Measurements from ENCODE around the gene JHY. TPM values are rescaled to one million over a fixed set of nuclear protein-coding genes. Genes with fewer than 3 reads are reported as not detected.
A peak's percentile ranks its signal among the peaks of the same experiment; 100 is the strongest.

The JHY gene
- total and polyA plus RNA-seq, 2 of the 8 experiments (the other 6 are each of a cell fraction or from before 2014, with no cell fraction given) = 0.29 to 0.91 TPM

- Histone ChIP-seq H3K14ac (ENCODE audit: insufficient read length) (no peak within 1 kb of the TSS), H3K4me1 (replicated peaks in 1 of 4; ENCODE audit: control insufficient read depth in 3 of 4, insufficient read depth in 4 of 4, low read length in 3 of 4) (peaks cover 0 to 26% (median 16%) of the 10 kb centered on the region in 4 experiments; a peak in 6 of 7 replicates), H3K27me3 (replicated peaks in 1 of 4; ENCODE audit: control insufficient read depth in 3 of 4, extremely low read depth in 1 of 4, insufficient read depth in 3 of 4, low read length in 3 of 4) (peaks cover 73 to 99% (median 90%) of the 10 kb centered on the region in 4 experiments), H2AFZ (ENCODE audit: low read length) (no peak within 1 kb of the TSS), H3K9me3 (ENCODE audit: insufficient read depth in 2 of 2, low read depth in 1 of 2, low read length in 1 of 2) (no peaks in the 10 kb centered on the region), H2AK5ac (ENCODE audit: low read depth, low read length) (no peak within 1 kb of the TSS), H4K8ac (ENCODE audit: extremely low read depth, insufficient read depth, low read length) (no peak within 1 kb of the TSS), H3K4me3 (ENCODE audit: extremely low read depth in 1 of 4, insufficient read depth in 2 of 4, low read depth in 3 of 4, low read length in 4 of 4) (peak within 1 kb of the TSS in 2 of 4 experiments; percentile 17 to 37; a peak in 3 of 8 replicates), H2BK120ac (replicated peaks; ENCODE audit: low read depth, low read length) (no peak within 1 kb of the TSS), H4K91ac (replicated peaks; ENCODE audit: insufficient read length, low read length) (no peak within 1 kb of the TSS), H3K18ac (ENCODE audit: extremely low read depth, low read length) (no peak within 1 kb of the TSS; the same call in 1 of the 2 replicates), H2BK5ac (ENCODE audit: low read depth, low read length) (no peak within 1 kb of the TSS), H3K23ac (ENCODE audit: insufficient read length) (no peak within 1 kb of the TSS), H3K79me1 (ENCODE audit: low read depth, low read length) (no peaks in the 10 kb centered on the region), H3K36me3 (ENCODE audit: control insufficient read depth in 2 of 4, insufficient read depth in 4 of 4, low read length in 3 of 4) (peaks cover 0 to 8% (median 0%) of the 10 kb centered on the region in 4 experiments; a peak in 3 of 8 replicates), H3K23me2 (ENCODE audit: low read depth, low read length) (peaks cover 19% of the 10 kb centered on the region; the same call in 1 of the 2 replicates), H3K9ac (replicated peaks in 1 of 4; ENCODE audit: extremely low read depth in 1 of 4, low read depth in 3 of 4, low read length in 3 of 4) (no peak within 1 kb of the TSS), H2BK15ac (ENCODE audit: low read length) (0 out of 2 replicates have a peak within 1 kb of the TSS, but pooled peaks have one; percentile 16), H3K4ac (replicated peaks; ENCODE audit: insufficient read length, low read depth, low read length) (no peak within 1 kb of the TSS), H3K4me2 (ENCODE audit: insufficient read depth in 1 of 2, low read depth in 2 of 2, low read length in 2 of 2) (peak within 1 kb of the TSS; percentile 67 to 89), H3K56ac (replicated peaks; ENCODE audit: insufficient read length, low read depth, low read length) (no peak within 1 kb of the TSS), H4K20me1 (replicated peaks in 1 of 2; ENCODE audit: control insufficient read depth in 1 of 2, insufficient read depth in 2 of 2, low read length in 2 of 2) (peaks cover 4 to 21% of the 10 kb centered on the region in 2 experiments), H2BK12ac (ENCODE audit: low read depth, low read length) (no peak within 1 kb of the TSS), H3K79me2 (ENCODE audit: control insufficient read depth in 1 of 2, insufficient read depth in 2 of 2, low read length in 2 of 2) (no peaks in the 10 kb centered on the region), H2BK20ac (ENCODE audit: low read length) (no peak within 1 kb of the TSS), H3K27ac (ENCODE audit: low read depth, low read length) (no peak within 1 kb of the TSS), H4K5ac (ENCODE audit: insufficient read length, low read depth, low read length) (no peak within 1 kb of the TSS)
- DNase-seq (ENCODE audit: low read depth in 1 of 2, low spot score in 2 of 2) (peak; percentile 78 to 91), FAIRE-seq (no peak)
- ChIA-PET POLR2A (ENCODE audit: partially characterized antibody) (interaction anchor here (0.9 kb wide), 1 partner anchor 75 kb away, joined by 5 read pairs; no protein-coding TSS in a partner anchor), CTCF (ENCODE audit: partially characterized antibody) (interaction anchor here (0.8 to 2.4 kb wide), 5 partner anchors 21 to 73 kb away, joined by 3 to 9 read pairs (median 3); no protein-coding TSS in a partner anchor)
- WGBS, 2 experiments (ENCODE audit: extremely low coverage in 1 of 2, insufficient coverage in 1 of 2, insufficient read length in 1 of 2, insufficient replicate concordance in 2 of 2, low coverage in 1 of 2, low lambda C conversion rate in 2 of 2, missing lambda C conversion rate in 1 of 2) = 12% methylated on average over 34 of the region's 35 CpGs; no CpG with 5 or more reads in 1 of the 2 experiments
- TF ChIP-seq SP1 (IDR thresholded peaks at IDR 0.05; ENCODE audit: low read depth, low read length) (peak; percentile 47; the same call in 1 of the 2 replicates), POLR2AphosphoS5 (IDR thresholded peaks at IDR 0.05; ENCODE audit: low read depth, low read length) (no peak), CREB1 (IDR thresholded peaks at IDR 0.05) (peak; percentile 53), ATF2 (IDR thresholded peaks at IDR 0.05; ENCODE audit: low read length) (no peak), TAF1 (IDR thresholded peaks at IDR 0.05; ENCODE audit: low read depth, low read length) (0 out of 2 replicates have a peak, but pooled peaks have one; percentile 21), MAFK (IDR thresholded peaks at IDR 0.05; ENCODE audit: low read depth, low read length) (peak; percentile 57; the same call in 1 of the 2 replicates), SIN3A (conservative IDR thresholded peaks at IDR 0.05 in 1 of 2, IDR thresholded peaks at IDR 0.05 in 1 of 2; ENCODE audit: low read depth in 1 of 2, low read length in 2 of 2) (peak; percentile 87 to 89; a peak in 3 of 4 replicates), BACH1 (IDR thresholded peaks at IDR 0.05; ENCODE audit: low read length) (peak; percentile 49), CHD1 (IDR thresholded peaks at IDR 0.05; ENCODE audit: low read depth, low read length) (no peak)
Observed at GRCh38 chr11:122981388-122982264, 99.1 kb downstream of the JHY start, which contains the start of gene BSX. BSX (minus strand) TSS chr11:122981834; CDS start chr11:122981671, 163 bp downstream.

All from H1 (cell line).